ENCODE results near the gene PTPRM. TPM values are rescaled to one million over a fixed set of nuclear protein-coding genes. Genes with fewer than 3 reads are reported as not detected.

Gene PTPRM
- total RNA-seq, 1 experiment from 2014 or later: 6.2 TPM

- no peak overlapping the region for H2BK120ac ChIP-seq (ENCODE audit: low read depth, low read length, poor library complexity, severe bottlenecking)
- Mint-ChIP-seq H3K36me3 (ENCODE audit: insufficient read depth in 1 of 3, low read depth in 3 of 3) (peaks cover 6 to 9% (median 8%) of the 10 kb centered on the region in 3 experiments; a peak in 5 of 7 replicates), H3K27ac (no peak overlapping the region), H3K9me3 (peaks cover 0 to 3% of the 10 kb centered on the region in 2 experiments; a peak in 1 of 5 replicates), H3K4me3 (no peak overlapping the region), H3K4me1 (peaks cover 11 to 12% of the 10 kb centered on the region in 2 experiments), H3K27me3 (ENCODE audit: low read depth) (no peaks in the 10 kb centered on the region; the same call in 1 of the 2 replicates)
- no peak overlapping the region for H2BK5ac ChIP-seq (ENCODE audit: insufficient read length, low read length)
- H3K23ac ChIP-seq (ENCODE audit: insufficient read length, low read depth, low read length): no peak overlapping the region
- no peaks in the 10 kb centered on the region for H3K23me2 ChIP-seq (ENCODE audit: insufficient read length, low read depth, low read length, poor library complexity, severe bottlenecking)
- H2BK15ac ChIP-seq (ENCODE audit: low read depth, low read length): no peak overlapping the region
- H2AFZ ChIP-seq (ENCODE audit: low read length): no peak overlapping the region
- no peak overlapping the region for H3K56ac ChIP-seq (ENCODE audit: insufficient read length, low read depth, low read length)
- no CpG with 5 or more reads among the region's 2 CpGs for WGBS (ENCODE audit: extremely low coverage, insufficient read length, low lambda C conversion rate)
- H3T11ph ChIP-seq (ENCODE audit: low read length): no peak overlapping the region
- no peaks in the 10 kb centered on the region for H4K20me1 ChIP-seq (ENCODE audit: control insufficient read depth, insufficient read depth, insufficient read length)
- no peak overlapping the region for H2BK20ac ChIP-seq (ENCODE audit: low read depth, low read length, poor library complexity, severe bottlenecking)
- no peak overlapping the region for H3K4ac ChIP-seq (ENCODE audit: low read depth, low read length)
- no peaks in the 10 kb centered on the region; the same call in 1 of the 2 replicates for H3K4me1 ChIP-seq (ENCODE audit: insufficient read depth, low read length)
- TF ChIP-seq CTCF (conservative IDR thresholded peaks at IDR 0.05): no peak
- H2BK12ac ChIP-seq (ENCODE audit: insufficient read length, low read depth, low read length): no peak overlapping the region
- no peak overlapping the region for H3K27ac ChIP-seq (ENCODE audit: insufficient read length, low read depth, low read length)
- no peak overlapping the region for H4K5ac ChIP-seq (ENCODE audit: insufficient read length, low read depth, low read length)
- H3K18ac ChIP-seq (ENCODE audit: insufficient read length, low read depth, low read length): no peak overlapping the region
- DNase-seq: no peak
- H3K9me3 ChIP-seq (ENCODE audit: control insufficient read depth, low read depth, low read length): no peaks in the 10 kb centered on the region
- H3K9ac ChIP-seq (ENCODE audit: extremely low read depth, insufficient read length, low read length): no peak overlapping the region
- H3K27me3 ChIP-seq (ENCODE audit: insufficient read depth, low read length): no peaks in the 10 kb centered on the region
- H4K91ac ChIP-seq (ENCODE audit: insufficient read length, low read depth, low read length): no peak overlapping the region
- no peak overlapping the region for H2AK5ac ChIP-seq (ENCODE audit: insufficient read length, low read length)
- no peak overlapping the region for H3K4me2 ChIP-seq (ENCODE audit: insufficient read depth, insufficient read length, low read length)
- H3K79me1 ChIP-seq (ENCODE audit: insufficient read depth, low read depth, low read length, poor library complexity, severe bottlenecking): no peaks in the 10 kb centered on the region
- H4K8ac ChIP-seq (replicated peaks; ENCODE audit: insufficient read length, low read depth, low read length): no peak overlapping the region
- no peak overlapping the region for H3K14ac ChIP-seq (ENCODE audit: insufficient read depth, low read length)
- H3K79me2 ChIP-seq (ENCODE audit: insufficient read depth, low read length): no peaks in the 10 kb centered on the region
Observed at GRCh38 chr18:8391068-8391467, 824.0 kb downstream of the PTPRM start.
